Ovary (tissue), 9 donors: Measurements from ENCODE around the gene CD93. TPM values are rescaled to one million over a fixed set of nuclear protein-coding genes. Genes with fewer than 3 reads are reported as not detected.
A peak's percentile ranks its signal among the peaks of the same experiment; 100 is the strongest.

Source experiments
- DNase-seq, 5 donors: peaks; one replicate each; pipeline ENCODE4 v3.0.0-alpha.2; 2019 to 2020
- H3K27ac ChIP-seq, 2 donors: fragments of 200-600 bp; one replicate each; pipeline versions ENCODE4 v1.5.1 to v1.8.0; 2019 to 2022
- H3K27me3 ChIP-seq: fragments of 200-600 bp; one replicate; pipeline ENCODE4 v1.8.0; 2022
- H3K36me3 ChIP-seq: fragments of 200-600 bp; sonication (generic); one replicate; pipeline ENCODE4 v1.5.1; 2019
- H3K4me1 ChIP-seq: one replicate; pipeline ENCODE4 v1.8.1; 2013; ENCODE audit warnings: mild to moderate bottlenecking, moderate library complexity; ENCODE audit not compliant: insufficient read depth
- H3K4me3 ChIP-seq: fragments of 200-600 bp; sonication (generic); one replicate; pipeline ENCODE4 v1.5.1; 2017
- H3K9me3 ChIP-seq, 2 donors: fragments of 200-600 bp in 1 of 2; sonication (generic) in 1 of 2; one replicate each; pipeline versions ENCODE4 v1.5.1 to v1.8.1; 2013 to 2019; ENCODE audit warnings: mild to moderate bottlenecking in 1 of 2, moderate library complexity in 1 of 2
- CTCF ChIP-seq, 3 donors: fragments of 450-650 bp in 2 of 3; fragments of 200-600 bp in 1 of 3; IDR thresholded peaks; one replicate each; pipeline versions ENCODE4 v1.5.1 to v1.8.0; 2016 to 2022; ENCODE audit warnings: antibody characterized with exemption in 3 of 3, mild to moderate bottlenecking in 1 of 3
- EP300 ChIP-seq: sonication (generic); formaldehyde crosslinking; IDR thresholded peaks from one replicate; pipeline ENCODE4 v1.6.1; 2017; ENCODE audit warnings: antibody characterized with exemption
- POLR2A ChIP-seq: fragments of 450-650 bp; IDR thresholded peaks from one replicate; pipeline ENCODE4 v1.6.1; 2017; ENCODE audit warnings: antibody characterized with exemption, mild to moderate bottlenecking, moderate library complexity
- WGBS, 3 donors: extraction: QIAGEN DNeasy Blood & Tissue Kit in 1 of 3; methylation state at CpG; one replicate each; pipeline versions ENCODE4 v1.1.5 to v1.1.7; 2013 to 2017; 5-methylcytosine and 5-hydroxymethylcytosine counted together
- intact Hi-C, 4 donors: fragments of 100-400 bp; cut with DNase I; formaldehyde crosslinking; loops; one replicate each; pipeline versions ENCODE4 v1.11.0 to v1.15.1; 2022 to 2023
- polyA plus RNA-seq, 2 donors: library from polyadenylated mRNA; stranded (reverse); fragments of 200-250 nt in 1 of 2; fragments of 350-450 nt in 1 of 2; fragmentation: Illumina TruSeq in 1 of 2; extraction: RNeasy Lipid Tissue Mini Kit (QIAGEN cat#74804) in 1 of 2; gene quantifications; one replicate each; pipeline ENCODE4 v1.2.3, GENCODE V29; 2013 to 2014
- total RNA-seq, 7 donors: library from RNA; depleted of rRNA in 2 of 7; stranded (reverse); fragments of >200 nt in 2 of 7; fragmentation: NEBNext Ultra II Directional in 3 of 7; extraction: Animal tissue kit (Norgen Biotek cat#: 25700) in 3 of 7; gene quantifications; one replicate each; pipeline versions ENCODE4 v1.1.0 to v1.2.4, GENCODE V29; 2016 to 2023
- donor health status: DM: no; HTN: no; CAD: no; lungs with moderate emphysema.
- donor health status: DM: no; HTN: no; CAD: no.
- donor health status: Bipolar disorder and iron deficiency.
- donor health status: DM: yes; HTN: yes; CAD: no.
- donor health status: DM: no; HTN: no; CAD: no.
- donor health status: DM: yes; HTN: yes; CAD: no.

The CD93 gene
- total and polyA plus RNA-seq, 9 donors, result 7.0 to 42.1 (median 18.3) TPM

DNA sequence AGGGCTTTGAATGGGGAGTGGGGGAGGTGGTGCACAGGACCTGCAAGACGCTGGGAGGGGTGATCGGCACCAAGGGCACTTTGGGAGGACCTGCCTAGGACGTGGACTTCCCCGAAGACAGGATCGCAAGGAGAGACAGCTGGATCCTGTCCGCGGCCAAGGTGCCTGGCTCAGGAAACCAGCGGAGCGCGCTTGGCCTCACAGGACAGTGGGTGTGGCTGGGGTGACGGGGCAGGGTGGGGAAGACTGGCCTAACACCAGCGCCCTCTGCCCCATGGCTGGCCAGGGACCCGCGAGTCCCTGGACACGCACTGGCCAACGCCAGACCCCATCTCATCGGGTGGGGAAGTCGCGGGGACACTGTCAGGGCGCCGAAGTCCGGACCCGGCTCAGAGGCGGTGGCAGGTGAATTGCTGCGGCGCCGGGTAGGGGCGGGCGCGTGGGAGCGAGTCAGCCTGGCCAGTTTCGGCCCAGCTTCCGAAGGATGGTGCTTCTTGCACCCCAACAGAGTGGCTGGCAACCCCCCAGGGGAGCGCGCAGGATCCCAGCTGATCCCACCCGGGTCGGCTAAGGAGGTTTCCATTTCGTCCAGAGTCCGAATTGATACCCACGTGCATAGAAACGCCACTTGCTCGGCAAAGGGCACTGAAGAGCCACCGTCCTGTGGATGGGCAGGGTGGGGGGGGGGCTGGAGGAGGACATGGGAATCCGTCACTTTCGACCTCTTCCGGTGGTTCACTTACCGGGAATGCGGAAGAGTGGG, 35.9 kb downstream of the CD93 start:
- peaks cover 7% of the 10 kb centered on the region for H3K4me1 ChIP-seq
- no peaks in the 10 kb centered on the region for H3K27me3 ChIP-seq
- no peak for TF ChIP-seq CTCF (IDR thresholded peaks at IDR 0.05)
- no peak for TF ChIP-seq EP300

DNA sequence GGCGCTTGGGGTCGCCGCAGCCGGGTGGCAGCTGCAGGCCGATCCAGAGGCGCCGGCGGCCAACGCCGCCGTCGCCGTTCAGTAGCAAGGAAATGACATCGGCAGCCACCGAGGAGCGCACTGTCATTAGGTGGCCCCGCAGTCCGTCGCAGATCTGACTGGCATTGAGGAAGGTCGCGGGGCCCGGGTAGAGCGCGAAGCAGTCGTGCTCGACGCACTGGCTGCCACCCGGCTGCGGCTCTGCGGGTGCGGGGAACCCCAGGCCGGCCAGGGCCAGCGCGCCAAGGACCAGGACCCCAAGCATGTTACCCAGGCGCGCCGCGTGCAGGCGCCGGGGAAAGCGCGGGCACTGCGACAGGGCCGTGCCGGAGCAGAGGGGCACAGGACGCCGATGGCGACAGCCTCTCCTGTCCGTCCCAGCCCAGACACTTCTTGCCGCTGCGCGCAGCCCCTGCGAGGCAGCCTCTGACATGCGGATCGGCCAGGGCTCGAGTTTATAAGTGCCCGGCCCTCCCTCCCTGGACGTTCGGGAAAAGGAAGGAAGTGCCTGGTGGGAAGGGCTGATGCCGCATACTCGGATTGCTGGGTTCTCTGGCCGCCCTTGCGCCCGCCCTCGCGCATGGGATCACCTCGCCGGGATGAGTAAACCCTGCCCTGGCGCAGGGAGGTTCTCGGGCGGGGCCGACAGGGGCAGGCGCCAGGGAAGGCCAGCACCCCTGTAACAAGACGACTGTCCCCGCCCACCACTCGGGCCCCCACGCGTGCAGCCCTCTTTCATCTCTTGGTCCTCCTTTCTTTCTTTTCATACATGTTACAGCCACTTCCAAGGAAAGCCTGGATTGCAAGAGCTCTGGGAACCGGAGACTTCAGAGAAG, 36.7 kb downstream of the CD93 start, which contains the start of gene THBD:
TSS of gene THBD (minus strand) at position 472 of the 875 bp plus-strand sequence. CDS start at position 304, 168 bp downstream.
- Histone ChIP-seq H3K27ac (peak within 1 kb of the TSS; percentile 17 to 36), H3K4me1 (peaks cover 7% of the 10 kb centered on the region), H3K4me3 (peak within 1 kb of the TSS; percentile 36), H3K36me3 (no peaks in the 10 kb centered on the region), H3K9me3 (no peaks in the 10 kb centered on the region), H3K27me3 (no peaks in the 10 kb centered on the region)
- no peak for TF ChIP-seq EP300
- no peak for TF ChIP-seq CTCF (IDR thresholded peaks at IDR 0.05)
- TF ChIP-seq POLR2A, result peak; percentile 20
- intact Hi-C loops, result loop anchor here (2.0 to 10.0 kb wide), 8 partner anchors 95 to 573 kb away; no protein-coding TSS in a partner anchor
- 0 to 1% (median 1%) methylated on average over 53 to 79 of the region's 79 CpGs for WGBS, 3 donors
- peak; percentile 33 to 64 (median 57) for DNase-seq

More for the DNA sequence above, 35.9 kb downstream of the CD93 start:
- Histone ChIP-seq H3K36me3 (no peaks in the 10 kb centered on the region), H3K27ac (peak overlapping the region; percentile 17 to 36), H3K4me3 (peak overlapping the region; percentile 36), H3K9me3 (no peaks in the 10 kb centered on the region)
- WGBS, 3 donors, result 1% methylated on average over 44 to 48 of the region's 48 CpGs
- DNase-seq, result peak; percentile 26 to 52 (median 41)
- intact Hi-C loops, result loop anchor here in 3 of 4 donors (2.0 to 10.0 kb wide), 6 partner anchors 95 to 572 kb away; no protein-coding TSS in a partner anchor

DNA sequence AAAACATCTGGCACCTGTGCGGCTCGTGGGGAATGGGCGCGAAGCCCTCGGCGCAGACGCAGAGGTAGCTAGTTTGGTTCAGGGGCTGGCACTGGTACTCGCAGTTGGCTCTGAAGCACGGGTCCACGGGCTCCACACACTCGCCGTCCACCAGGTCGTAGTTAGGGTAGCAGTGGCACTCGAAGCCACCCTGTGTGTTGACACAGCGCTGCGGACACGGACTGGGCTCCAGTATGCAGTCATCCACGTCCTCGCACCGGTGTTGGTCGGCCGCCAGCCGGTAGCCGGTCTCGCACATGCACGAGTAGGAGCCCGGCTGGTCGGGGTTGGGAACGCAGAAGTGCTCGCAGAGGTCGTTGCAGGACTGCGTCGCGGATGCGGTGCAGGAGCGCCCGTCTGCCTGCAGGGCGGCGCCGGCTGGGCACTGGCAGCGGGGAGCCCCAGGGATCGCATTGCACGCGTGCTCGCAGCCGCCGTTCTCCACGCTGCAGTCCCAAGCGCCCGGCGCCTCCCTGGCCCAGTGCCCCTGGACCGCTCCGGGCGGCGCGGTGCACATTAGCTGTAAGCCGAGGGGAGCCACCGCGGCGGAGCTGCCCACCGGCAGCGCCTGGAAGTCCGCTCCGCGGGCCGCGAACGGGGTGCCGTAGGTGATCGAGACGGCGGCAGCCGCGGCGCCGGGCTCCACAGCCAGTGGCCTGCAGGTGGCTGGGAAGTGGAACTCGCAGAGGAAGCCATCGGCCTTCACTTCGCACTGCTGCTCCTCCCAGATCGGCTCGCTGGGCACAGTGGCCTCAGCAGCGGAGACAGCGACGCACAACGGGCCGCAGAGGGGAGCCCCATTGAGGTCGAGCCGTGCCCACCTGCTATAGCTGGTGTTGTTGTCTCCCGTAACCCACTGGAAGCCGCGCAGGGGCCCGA, 37.6 kb downstream of the CD93 start:
- H3K27ac ChIP-seq, result no peak overlapping the region
- no peaks in the 10 kb centered on the region for H3K36me3 ChIP-seq
- intact Hi-C loops, result loop anchor here in 2 of 4 donors (5.0 to 10.0 kb wide), 3 partner anchors 194 to 356 kb away; no protein-coding TSS in a partner anchor
- WGBS, 3 donors, result 4 to 6% (median 5%) methylated on average over 64 to 92 of the region's 92 CpGs
- no peaks in the 10 kb centered on the region for H3K27me3 ChIP-seq
- peak overlapping the region; percentile 36 for H3K4me3 ChIP-seq
- peak in 3 of 5 donors; percentile 49 to 58 (median 50) for DNase-seq
- no peaks in the 10 kb centered on the region for H3K9me3 ChIP-seq
- H3K4me1 ChIP-seq, result peaks cover 7% of the 10 kb centered on the region
- TF ChIP-seq EP300, result no peak
- peak in 1 of 3 donors; percentile 15 for TF ChIP-seq CTCF (IDR thresholded peaks at IDR 0.05)
